HG02642 (cell line): ENCODE results near the gene AQP3.
"Not testable (repeated sequence)": the region's sequence is repeated elsewhere in the genome, so short reads cannot be mapped to it uniquely, and the experiment has no call there.

Experiments
- ATAC-seq: cut with Tn5 transposase; IDR thresholded peaks from one replicate; pipeline ENCODE4 v1.9.1; 2021; ENCODE audit warnings: mild to moderate bottlenecking; ENCODE audit not compliant: unreplicated experiment, poor library complexity

Gene AQP3

DNA sequence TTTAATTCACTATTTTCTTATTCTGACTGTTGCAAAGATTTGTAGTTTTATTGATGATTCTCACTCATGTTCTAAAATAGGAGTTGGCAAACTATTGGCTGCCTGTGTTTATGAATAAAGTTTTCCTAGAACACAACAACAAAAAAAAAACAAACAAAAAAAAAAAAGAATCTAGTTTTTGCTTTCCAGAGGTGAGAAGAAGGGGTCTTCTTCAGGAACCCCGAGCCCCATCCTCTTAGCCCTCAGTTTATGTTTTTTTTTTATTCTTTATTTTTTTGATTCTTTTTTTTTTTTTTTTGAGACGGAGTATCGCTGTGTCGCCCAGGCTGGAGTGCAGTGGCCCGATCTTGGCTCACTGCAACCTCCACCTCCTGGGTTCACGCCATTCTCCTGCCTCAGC lies 22.9 kb downstream of the AQP3 start:
- ATAC-seq = not testable (repeated sequence)

DNA sequence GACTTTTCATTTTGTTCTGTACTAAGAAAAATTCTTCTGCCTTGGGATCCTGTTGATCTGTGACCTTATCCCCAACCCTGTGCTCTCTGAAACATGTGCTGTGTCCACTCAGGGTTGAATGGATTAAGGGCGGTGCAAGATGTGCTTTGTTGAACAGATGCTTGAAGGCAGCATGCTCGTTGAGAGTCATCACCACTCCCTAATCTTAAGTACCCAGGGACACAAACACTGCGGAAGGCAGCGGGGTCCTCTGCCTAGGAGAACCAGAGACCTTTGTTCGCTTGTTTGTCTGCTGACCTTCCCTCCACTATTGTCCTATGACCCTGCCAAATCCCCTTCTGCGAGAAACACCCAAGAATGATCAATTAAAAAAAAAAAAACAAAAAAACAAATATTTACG lies 23.4 kb downstream of the AQP3 start:
- ATAC-seq = not testable (repeated sequence)

DNA sequence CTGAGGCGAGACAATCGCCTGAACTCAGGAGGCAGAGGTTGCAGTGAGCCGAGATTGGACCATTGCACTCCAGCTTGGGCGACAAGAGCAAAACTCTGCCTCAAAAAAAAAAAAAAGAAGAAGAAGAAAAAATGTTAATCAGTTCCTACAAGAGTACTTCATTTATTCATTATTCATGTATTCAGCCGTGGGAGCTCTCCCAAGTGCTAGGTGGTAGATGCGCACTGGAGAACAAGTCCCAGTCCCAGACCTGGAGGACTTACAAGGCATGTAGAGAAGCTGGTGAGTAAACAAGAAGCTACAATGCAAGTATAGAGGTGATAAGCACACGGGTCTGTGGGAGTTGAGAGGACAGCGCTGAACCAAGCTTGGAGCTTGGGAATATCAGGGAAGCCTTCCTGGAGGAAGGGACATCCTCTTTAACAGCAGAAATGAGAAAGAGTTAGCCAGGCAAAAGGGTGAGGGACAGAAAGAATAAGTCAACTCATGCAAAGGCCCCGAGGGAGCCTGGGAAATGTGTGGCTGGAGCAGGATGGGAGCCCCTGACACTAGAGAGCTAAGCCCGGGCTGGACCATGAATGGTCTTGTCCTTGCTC lies 27.6 kb downstream of the AQP3 start:
- ATAC-seq = no peak

DNA sequence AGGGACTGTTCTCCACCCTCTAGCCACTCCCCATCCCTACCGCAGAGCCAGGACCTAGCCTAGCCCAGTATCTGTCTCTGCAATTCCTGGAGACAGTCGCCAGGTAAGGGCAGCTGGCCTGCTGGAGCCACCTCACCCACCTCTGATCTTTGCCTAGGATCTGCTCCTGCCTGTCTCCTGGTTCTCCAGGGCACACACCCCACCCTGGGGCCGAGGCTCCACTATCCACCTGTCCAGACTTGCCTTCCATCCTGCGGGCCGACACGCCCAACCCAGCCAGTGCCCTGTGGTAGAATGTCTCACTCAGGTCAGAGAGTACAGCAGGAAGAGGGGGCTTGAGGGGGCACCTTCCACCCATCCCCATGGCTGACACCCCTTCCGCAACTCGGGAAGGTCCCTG lies 29.3 kb downstream of the AQP3 start:
- no peak for ATAC-seq

DNA sequence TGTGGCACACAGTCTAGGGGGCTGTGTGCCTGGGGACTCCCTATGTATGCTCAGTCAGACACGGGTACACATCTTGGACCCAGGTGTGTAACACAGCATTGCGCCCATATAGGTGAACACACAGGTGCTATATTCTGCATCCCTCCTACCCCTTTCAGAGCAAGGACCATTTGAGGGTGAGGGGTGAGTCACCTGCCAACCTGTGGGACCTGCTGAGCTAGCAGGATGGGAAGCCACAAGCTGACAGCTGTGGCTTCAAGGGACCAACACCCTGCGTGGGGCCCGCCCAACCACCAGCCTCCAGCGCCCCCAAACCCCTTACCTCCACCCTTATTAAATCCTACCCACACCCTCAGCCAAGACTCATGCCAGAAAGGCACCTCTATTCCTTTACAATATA lies 30.4 kb downstream of the AQP3 start:
- ATAC-seq = no peak

DNA sequence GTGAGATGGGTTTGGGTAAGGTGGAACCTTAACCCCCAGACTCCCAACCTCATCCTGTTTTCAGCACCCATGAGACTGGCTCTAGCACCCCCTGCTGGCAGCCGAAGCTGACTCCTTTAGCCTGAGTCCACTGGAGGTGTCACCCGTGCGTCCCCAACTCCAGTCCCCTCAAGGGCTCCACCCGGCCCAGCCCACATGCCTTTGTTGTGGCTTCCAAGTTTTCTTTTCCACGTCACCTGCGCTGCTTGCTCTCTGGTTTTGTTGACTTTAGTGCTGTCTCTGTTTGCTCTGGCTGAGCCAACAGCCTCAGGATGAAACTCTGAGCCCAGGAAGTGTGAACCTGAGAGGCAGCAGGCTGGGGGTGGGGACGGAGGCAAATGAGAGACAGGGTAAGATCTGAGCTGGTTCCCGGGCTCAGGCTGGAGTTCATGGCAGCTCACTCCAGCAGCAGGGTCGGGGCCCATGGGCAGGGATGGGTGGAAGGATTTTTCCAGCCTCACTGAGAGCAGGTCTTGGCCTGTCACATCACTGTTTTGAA lies 31.8 kb downstream of the AQP3 start:
- peak; percentile 70 for ATAC-seq

DNA sequence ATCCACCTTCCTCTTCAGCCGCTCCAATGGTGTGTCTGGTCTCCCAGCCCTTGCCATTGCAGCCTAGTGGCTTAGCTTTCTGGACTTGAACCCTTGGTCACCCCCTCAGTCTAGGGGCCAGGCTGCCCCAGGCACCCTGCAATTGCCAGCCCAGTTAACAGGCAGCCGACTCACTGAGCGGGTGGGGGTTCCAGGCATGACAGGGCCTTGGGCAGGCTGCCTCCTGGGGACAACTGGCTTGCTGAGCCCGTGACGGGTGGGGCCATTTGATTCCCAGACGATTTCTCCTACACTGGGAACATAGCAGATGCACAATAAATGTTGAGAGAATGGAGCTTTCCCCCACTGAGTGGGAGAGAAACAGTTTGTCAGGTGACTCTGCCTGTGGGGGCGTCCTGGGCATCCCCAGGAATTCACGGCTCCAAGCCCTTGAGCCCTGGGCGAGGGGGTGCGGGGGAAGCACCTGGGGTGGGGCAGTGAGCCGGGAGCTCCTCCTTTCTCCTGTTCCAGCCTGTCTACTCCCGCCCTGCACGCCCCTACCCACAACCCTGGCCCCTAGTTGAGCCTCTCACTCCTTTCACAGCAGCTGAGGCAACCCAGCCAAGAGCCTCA lies 32.4 kb downstream of the AQP3 start:
- peak; percentile 8 for ATAC-seq

DNA sequence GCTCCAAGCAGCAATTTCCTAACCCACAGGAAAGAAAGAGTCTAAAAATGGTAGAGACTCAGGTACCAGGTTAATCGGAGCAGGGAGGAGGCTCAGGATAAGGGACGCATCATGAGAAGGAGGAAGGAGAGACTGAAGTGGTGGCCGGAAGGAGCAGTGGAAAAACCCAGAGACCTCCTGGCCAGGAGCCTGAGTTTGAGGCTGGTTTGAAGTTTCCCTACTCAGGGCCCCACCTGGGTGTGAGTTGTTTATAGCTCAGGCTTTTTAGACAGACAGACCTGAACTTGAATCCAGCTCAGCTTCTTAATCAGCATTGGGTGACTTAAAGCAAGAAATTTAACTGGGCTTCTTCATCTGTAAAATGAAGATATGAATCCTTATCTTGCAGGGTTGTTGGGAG lies 33.1 kb downstream of the AQP3 start:
- no peak for ATAC-seq

DNA sequence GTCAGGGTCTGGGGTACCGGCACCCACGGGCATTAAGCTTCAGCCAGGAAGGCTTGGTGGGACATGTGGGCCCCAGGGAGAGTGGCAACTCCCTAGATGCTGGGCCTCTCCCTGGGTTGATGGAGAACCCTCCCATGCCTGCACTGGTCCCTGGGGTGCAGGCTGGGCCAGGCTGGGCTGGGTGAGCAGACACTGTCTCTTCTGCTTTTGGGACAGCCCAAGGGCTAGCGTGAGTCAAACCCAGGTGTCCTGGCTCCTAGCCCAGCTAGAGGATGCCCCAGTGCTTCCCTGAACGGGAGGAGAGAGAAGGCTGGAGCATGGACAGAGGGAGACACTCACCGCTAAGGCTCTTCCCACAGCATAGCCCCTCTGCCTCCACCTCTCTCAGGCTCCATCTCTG lies 39.3 kb downstream of the AQP3 start:
- ATAC-seq = no peak

DNA sequence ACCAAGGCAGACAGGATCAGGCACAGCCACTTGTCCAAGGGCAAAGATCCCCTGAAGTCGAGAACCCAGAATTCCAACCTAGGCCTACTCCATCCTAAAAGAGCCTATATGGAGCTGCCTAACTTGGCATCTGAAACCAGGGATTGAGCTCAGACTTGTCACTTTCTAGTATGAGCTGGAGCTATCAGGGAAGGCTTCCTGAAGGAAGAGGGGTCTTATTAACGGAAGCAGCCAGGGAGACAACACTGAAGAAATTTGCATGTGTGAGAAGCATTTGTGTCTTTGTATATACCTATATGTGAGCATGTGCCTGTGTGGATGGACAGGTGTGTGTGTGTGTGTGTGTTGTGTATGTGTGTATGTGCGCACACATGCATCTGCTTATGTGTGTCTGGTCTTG lies 40.3 kb downstream of the AQP3 start:
- ATAC-seq = no peak

DNA sequence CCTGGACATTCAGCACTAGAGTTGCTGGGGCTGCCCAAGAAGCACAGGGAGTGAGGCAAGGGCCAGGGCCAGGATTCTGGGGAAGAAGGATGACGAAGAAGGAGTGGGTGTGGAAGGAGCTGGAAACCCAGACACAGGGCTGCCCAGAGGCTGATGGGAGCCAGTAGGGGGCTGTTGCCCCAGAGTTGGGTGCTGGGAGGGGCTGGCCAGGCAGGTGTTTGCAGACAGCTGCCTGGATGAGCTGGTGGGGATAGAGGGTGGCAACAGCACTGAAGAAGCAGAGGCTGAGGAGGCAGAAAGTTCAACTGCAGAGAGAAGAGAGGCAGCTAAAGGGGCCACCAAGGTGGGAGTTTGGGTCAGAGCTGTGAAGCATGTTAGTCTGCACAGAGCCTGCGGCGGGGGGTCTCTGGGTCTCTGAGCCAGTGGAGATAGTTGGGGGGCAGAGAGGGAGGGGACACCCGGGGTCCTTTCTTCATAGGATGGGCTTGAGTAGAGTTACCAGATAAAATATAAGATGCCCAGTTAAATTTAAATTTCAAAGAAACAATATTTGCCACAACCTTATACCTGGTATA lies 42.5 kb downstream of the AQP3 start:
- no peak for ATAC-seq

DNA sequence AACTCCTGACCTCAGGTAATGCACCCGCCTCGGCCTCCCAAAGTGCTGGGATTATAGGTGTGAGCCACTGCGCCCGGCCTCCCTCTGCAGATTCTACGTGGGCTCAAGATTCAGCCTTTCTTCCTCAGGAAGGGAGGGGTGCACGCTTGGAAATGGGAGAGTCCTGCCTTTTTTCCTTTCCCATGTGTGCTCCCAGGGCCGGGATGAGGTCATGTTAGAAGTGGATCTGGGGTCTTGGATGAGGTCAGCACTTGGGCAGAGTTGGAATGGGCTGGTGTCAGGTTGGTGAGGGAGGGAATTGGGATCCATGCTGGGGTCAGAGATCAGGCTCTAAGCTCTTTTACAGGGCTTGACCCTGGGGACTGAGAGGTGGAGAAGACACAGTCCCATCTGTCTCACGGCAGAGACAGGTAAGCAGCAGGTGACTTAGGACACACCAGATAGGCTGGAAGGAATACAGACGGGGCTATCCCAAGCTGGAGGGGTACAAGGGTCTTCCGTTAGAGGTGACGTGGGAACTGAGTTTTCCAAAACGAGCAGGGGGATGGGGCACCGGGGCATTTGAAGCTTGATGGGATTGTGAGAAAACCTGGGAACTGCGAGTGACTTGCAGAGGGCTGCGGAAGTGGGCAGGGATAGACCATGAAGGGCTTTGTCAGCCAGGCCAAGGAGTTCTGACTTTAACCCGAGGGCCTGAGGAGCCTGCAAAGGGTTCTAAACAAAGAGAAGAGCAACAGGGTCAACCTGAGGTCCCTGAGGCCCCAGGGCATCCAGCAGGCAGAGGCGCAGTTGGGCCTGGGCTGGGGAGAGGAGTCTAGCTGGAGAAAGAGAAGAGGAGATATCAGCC lies 43.2 kb downstream of the AQP3 start:
- ATAC-seq = no peak

DNA sequence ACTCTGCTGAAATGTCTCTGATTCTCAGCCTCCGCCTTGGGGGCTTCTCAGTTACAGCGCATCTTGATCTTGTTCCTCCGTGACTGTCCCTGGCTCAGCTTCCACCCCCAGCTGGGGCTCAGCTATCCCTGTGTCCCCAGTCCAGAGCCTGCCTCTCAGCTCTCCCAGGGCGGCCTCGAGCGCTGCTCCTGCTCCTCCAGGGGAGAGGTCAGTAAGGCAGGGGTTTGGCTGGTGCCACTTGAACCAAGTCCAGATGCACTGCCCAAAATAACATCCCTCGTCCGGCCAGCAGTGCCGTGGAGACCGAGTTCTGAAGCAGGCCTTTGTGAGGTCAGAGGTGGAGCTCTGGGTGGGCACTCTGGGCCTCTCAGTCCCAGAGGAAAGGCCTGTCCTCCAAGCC lies 45.0 kb downstream of the AQP3 start, which contains the start of gene AQP7:
Gene AQP7, minus strand, starts transcription at position 198 of the 400 bp plus-strand sequence. CDS start 1,306 bp downstream, outside the sequence.
- not testable (repeated sequence) for ATAC-seq

DNA sequence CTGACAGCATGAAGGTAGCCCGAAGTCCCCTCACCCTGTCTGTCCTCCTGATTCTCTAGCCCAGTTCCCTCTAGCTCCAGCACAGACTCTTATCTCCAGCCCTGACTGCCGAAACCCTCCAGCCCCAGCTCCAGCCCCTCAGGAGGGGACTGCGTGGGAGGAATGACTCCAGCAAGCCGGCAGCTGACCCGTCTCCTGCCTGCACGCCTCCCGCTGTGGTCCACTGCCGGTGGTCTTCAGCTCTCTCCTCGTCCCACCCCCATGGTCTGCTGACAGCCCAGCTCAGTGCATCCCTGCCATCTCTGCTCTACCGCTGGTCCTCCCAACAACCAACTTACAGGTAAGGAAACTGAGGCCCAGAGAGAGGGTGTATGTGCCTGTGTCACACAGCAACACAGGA lies 45.6 kb downstream of the AQP3 start:
- ATAC-seq = not testable (repeated sequence)

DNA sequence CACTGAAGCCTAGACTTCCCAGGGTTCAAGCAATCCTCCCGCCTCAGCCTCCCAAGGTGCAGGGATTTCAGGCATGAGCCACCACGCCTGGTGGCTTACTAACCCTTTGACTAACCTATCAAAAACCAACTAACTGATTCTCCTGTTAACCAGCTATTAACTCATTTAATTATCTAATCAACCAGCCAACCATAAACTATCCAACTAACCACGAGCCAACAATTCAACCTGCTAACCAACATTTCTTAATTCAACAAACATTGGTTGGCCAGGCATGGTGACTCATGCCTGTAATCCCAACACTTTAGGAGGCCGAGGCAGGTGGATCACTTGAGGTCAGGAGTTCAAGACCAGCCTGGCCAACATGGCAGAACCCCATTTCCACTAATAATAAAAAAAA lies 48.3 kb downstream of the AQP3 start:
- ATAC-seq = not testable (repeated sequence)

DNA sequence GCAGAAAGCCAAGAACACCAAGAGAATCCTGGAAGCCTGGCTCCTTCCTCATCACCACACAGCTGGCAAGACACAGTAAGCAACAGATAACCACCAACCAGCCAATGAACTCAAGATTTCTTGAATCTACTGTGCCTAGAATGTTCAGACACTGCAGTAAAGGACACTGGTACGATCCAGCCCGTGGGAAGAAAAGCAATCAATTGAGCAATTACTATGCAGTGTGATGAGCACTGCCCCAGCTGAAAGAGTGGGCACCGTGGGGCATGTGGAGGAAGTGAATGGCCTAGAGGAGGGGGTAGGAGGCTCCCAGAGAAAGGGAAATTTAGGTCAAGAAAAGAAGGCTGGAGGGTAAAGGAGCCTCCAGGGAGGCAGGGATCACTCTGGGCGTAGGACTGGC lies 49.6 kb downstream of the AQP3 start:
- not testable (repeated sequence) for ATAC-seq

DNA sequence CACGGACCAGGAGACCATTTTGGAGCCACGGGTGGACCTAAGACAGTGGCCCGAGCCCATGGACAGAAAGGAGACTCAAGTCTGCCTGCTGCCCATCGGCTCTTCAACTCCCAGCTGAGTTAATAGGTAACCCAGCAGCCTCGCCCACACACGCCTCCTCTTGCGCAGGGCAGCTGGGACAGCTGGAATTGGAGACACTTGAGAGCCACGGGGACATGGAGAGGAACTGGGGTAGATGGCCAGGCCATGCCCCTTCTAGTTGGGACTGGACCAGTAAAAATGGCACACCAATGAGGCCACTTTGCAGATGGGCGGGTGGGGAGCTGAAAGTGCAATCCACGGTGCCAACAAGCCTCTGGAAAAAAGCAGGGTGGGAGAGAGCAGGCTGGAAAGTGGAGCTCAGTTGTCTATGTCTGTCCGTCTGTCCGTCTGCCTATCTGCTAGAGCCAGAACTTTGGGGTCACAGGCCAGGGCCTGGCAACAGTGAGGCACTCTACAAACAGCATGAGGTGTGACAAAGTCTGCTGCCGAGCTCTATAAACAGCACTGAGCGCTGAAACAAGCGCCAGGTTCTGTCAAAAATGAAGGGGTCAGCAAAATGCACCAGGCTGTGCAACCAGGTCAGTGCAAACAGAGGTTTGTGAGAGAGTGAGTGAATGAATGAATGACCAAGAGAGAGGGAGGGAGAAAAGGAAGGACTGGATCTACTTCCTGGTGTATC lies 52.1 kb downstream of the AQP3 start:
- not testable (repeated sequence) for ATAC-seq

DNA sequence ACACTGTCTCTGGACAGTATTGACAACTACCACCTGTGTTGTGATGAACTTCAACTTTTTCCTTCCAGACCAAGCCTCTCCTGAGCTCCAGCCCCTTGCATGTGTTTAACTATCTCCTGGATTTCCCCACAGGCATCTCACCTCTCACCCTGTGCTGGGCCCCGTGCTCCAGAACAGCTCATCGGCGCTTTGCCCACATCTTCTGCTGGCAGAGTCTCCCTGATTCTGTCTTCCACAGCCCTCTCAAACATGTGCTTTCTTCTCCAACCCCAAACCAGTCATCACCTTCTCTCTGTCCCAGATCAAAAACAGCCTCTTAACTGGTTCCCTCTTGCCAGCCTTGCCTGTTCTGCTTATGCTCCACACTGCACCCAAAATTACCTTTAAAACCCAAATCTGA lies 53.4 kb downstream of the AQP3 start:
- not testable (repeated sequence) for ATAC-seq

DNA sequence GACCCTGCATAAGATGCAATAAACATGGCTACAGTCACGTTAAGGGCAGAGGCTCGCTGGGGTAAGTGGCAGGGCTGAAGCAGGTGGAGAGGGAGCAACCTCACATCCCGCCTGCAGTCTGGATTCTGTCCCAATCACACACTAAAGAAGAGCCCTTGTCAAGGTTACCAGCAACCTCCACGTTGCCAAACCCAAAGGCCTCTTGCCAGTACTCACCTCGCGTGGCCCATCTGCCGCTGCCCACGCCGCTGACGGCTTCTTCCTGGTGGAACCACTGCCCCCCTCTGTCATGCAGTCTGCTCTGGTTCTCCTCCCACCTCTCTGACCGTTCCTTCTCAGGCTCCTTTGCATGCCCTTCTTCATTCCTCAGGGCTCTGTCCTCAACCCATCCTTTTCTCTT lies 53.8 kb downstream of the AQP3 start:
- no peak for ATAC-seq

DNA sequence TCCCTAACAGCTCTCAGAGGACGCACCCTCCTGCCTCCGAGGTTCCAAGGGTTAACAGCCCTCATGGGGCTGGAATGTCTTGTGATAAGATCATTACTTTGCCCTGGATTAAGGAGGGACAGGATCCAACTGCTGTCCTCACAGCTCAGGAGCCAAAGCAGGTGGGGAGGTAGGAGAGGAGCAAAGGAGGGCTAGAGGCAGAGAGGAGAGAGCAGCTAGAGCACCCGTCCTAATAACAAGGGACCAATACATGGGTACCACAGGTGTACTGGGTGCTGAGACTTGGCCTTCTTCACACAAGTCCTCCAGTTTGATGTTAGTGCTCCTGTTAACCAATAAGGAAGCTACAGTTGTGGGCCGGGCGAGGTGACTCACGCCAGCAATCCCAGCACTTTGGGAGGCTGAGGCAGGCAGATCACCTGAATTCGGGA lies 54.8 kb downstream of the AQP3 start:
- not testable (repeated sequence) for ATAC-seq
